Stimulated activated CD4-positive, alpha-beta T cell treated with anti-CD3 and anti-CD28 coated beads, Interleukin-1b, Interleukin-23, amount 100 ng/mL, for 4 hours (primary cell): ENCODE data around the gene C9orf43.
"Not testable (repeated sequence)": the region's sequence is repeated elsewhere in the genome, so short reads cannot be mapped to it uniquely, and the experiment has no call there.

ENCODE experiments used
- DNase-seq, 2 donors: peaks; one replicate each; pipeline ENCODE4 v3.0.0-alpha.2; 2020; ENCODE audit warnings: low read depth in 2 of 2

The C9orf43 gene

DNA sequence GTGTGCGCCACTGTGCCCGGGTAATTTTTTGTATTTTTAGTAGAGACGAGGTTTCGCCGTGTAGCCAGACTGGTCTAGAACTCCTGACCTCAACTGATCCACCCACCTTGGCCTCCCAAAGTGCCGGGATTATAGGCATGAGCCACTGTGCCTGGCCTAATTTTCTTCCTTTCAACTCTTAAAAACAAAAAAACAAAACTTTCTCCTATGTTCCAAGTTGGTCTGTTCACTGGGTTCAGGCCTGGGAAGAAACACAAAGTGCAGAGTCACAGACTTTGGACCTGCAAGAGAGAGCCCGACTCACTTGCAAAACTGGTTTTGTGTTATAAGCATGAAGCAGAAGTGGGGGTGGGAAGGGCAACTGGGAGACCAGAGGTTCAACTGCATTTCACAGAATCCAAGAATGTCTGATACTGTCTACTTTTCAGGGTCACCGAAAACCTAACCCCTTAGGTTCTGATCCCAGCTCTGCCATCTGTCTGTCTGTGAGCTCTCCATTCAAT is 28.6 kb upstream of the C9orf43 start:
- DNase-seq, result no peak

DNA sequence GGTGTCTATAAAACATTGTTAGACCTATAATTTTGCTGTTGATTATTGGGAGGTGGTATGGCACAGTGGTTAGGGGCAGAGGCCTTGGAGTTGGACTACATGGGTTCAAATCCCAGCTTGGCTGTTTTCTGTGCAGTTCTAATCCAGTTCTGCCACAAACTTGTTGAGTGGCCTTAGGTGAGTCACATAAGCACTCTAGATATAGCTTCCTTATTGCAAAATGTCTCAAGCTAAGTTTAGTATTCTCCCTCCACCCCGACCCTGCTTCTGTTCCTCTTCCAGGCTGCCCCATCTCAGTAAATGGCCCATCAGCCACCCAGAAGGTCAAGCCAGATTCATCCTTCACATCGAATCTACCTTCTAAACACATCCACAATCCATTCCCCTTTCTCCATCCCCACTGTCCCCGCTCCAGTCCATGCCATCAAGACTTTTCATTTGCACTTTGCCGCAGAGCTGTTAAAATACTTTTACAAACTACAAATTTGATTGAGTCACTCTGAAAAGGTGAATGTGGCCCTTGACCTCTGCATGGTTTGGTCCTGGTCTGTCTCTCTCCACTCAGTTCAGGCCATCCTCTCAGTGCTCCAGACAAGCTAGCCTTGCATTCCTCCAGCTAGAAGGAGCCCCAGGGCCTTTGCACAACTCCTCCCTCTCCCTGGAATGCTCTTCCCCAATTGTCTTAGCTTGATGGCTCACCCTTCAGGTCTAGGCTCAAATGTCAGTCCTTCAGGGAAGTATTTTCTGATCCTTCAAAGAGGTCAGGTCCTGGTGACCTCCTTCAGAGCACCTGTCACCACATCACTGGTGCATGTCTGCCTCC is 23.8 kb upstream of the C9orf43 start:
- DNase-seq, result no peak

DNA sequence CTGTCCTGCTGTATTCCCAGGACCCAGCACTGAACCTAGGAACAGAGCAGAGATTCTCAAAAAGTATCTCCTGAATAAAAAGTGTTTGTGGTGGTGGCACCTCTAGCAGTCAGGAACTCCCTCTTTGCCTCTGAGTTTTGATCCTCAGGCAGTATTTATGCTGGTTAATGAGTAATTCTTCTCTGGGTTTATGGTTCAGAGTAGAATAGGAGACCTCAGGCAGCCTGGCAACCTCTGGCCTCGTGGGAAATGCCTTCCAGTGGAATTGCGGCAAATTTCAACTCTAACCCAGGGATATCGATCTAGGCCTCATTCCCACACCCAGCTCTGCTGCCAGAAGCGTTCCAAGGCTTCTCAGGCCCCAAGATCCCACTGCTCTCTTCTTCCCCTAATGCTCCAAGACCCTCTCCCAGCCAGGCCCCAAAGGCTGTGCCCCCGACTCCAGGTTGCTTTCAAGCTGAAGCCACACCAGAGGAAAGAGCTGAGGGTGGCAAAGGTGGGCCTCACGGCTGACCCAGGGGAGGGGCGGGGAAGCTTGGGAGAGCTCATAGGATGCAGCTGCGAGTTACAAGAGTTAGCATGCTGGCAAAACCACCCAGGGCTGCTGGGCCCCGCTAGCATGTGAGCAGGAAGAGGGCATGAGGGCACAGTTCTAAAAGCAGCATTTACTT is 22.9 kb upstream of the C9orf43 start:
- DNase-seq, result no peak

DNA sequence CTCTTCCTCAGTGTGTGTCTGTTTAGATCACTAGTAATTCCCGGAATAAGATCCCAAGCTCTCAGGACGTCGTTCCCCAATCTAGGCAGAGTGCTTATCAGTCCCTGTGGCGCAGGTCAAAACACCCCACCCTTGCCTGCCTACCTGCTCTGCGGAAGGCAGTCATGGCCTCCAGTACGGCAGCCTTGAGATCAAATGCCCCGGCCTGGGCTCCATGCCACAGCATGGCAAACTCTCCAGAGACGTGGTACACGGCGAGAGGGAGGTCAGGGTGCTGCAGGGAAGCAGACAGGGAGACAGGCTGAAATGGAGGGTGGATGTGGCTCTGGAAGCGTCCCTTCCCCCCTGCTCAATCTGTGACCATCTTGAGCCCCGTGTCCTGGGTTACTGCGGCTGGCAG is 21.7 kb upstream of the C9orf43 start:
- DNase-seq, result no peak

DNA sequence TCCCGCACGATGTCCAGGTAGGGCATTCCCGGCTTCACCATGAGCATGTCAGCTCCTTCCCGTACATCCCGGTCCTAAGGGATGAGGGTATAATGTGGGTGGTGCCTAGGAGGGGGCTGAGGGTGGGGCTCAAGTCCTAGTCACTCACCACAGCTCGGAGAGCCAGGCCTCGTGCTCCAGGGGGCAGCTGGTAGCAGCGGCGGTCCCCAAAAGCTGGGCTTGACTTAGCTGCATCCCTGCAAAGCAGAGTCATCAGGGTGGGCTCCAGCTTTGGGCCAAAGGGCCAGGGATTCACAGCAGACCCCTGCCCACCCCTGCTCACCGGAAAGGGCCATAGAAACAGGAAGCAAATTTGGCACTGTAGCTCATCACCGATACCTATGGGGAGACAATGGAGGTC is 21.1 kb upstream of the C9orf43 start:
- DNase-seq, result no peak

DNA sequence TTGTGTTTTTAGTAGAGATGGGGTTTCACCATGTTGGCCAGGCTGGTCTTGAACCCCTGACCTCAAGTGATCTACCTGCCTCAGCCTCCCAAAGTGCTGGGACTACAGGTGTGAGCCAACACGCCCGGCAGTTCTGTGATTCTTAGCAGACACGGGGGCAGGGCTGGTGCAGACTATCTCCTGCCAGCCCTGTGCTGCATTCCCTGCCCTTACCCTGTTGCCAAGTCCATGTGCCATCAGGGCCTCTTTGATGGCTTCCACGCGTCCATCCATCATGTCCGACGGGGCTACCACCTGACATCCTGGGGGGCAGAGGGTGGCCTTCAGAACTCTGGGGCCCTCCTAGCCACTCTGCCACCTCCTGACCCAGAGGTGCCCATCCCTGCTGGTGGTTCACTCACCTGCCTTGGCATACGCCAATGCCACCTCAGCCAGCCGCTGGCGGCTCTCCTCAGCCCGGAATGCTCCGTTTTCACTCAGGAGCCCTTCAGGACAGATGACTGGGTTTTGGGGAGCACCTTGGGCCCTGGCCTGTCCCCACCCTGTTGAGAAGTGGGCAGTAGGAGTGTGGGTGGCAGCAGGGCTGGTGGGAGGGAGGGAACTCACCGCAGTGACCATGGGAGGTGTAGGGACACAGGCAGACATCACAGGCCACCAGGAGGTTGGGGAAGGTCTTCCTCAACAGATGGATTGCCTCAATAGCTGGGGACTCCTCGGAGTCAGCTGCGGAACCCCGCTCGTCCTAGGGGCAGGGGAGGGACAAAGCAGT is 20.2 kb upstream of the C9orf43 start:
- DNase-seq, result no peak

DNA sequence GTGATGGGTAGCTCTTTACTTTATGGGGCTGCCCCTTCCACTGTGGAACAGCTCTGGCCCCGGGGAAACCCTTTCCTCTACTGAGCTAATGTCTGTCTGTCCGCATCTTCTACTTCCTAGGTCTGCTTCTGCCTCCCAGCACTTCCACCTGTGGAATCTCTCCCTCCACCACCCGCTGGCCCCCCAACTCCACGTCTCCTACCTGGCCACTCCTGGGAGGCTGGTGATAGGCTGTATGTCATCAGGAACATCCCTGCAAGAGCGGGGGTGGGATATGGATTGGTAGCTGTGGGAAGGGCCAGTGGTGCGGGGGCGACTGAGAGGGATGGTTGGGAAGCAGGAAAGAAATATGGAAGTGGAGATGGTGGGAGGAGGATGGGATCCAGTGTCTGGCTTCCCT is 18.6 kb upstream of the C9orf43 start:
- no peak for DNase-seq

DNA sequence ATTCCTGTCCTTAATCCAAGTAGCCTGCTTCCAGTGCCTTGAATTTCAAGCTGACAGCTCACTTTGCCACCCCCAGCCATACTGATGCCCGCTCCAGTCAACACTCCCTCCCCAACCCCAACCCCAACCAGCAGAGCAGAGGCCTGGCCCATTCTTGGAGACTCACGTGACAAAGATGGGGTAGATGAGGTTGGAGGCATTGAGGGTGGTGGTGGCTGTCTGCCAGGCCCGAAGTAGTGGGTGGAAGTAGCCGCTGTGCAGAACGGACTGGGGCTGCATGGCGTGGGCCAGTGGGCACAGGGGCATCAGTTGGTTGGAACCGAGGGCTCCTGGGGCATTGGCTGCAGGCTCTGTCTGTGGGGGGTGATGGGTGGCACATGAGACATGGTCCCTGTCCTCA is 17.3 kb upstream of the C9orf43 start:
- DNase-seq, result no peak

DNA sequence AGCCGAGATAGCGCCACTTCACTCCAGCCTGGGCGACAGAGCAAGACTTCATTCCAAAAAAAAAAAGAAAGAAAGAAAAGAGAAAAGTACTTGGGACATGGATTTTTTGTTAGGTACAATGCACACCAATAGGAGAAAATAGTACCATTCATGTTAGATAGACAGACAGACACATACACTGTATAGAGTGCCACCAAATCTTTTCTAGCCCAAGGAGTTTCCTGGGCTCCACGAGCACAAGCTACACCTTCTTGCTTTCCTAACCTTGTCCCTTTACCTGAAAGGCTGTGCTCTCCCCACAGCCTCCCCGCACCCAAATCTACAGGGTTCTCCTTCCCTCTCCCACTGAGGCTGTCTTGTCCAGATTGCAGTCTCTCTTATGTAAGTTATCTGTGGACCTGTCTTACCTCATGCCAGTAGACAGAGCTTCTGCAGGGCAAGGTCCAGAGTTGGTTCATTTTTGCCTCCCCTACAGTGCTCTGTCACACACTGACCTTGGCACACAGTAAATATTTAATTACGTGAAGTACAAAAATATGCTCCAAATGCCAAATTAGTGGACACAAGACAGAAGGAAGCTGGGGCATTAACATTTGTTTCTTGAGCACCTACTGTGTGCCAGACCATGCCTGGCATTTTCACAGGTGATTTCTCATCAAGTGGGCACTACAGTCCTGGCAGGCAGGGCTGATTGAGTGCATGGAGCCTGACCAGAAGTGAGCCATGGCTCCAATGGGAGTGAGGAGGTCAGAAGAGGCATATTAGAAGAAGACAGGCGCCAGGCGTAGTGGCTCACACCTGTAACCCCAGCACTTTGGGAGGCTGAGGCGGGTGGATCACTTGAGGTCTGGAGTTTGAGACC is 15.3 kb upstream of the C9orf43 start:
- no peak for DNase-seq

DNA sequence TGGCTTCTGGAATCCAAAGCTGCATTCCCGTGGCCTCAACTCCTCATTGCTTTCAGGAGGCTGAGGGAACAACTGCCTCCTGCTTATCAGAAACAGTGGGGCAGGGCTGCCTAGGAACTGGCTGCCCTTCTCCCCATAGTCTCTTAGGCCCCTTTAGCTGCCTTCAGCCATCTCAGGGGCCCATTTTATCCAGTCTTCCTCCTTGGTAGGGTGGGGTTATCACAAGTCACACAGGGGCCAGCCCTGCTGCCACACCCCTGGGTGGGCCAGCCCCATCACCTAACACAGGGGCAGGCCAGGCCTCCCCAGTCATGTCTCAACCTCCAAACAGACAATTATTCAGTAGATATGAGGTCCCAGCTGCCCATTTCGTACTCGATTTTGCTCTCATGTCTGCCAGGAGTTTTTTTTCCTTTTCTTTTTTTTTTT is 13.3 kb upstream of the C9orf43 start:
- no peak for DNase-seq

DNA sequence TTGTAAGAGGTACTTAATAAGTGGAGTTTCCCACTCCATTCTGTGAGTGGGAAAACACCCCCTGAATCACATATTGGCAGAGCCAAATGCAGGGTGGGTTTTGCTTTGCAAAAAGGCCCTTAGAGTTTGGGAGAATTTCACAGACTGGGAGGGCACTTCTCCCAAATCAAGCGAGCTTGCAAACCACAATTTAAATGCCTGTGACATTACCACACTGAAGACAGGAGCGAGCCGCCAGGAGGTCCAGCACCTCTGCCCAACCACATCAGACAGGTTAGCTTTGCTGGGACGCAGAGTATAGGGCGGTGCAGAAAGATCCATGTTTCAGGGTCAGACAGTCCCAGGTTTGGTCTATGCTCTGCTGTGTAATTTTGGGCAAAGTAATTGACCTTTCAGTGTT is 11.8 kb upstream of the C9orf43 start:
- DNase-seq, result no peak

DNA sequence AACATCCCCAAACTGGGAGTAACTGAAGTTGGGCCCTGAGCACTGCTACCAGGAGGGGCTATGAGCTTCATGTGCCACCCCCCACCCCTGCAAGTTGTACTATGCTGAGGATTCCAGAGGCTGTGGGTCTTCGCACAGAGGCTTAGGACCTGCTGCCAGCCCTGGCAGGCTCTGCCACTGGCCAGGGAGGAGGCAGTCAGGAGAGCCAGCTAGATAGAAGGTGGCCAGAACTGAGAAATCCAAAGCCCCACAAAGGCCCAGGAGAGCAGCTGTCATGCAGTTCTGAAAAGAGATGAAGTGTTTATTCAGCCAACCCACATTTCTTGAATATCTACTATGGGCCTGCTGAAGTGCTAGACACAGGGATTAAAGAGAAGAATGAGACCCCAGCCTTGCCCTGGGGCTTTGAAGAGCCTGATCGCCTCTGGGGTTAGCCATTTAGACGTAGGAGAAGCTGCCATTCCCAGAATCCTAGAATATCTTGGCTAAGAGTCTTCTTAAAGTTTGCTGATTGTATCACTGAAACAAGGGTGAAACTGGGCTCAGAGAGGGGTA is 10.8 kb upstream of the C9orf43 start:
- DNase-seq, result no peak

DNA sequence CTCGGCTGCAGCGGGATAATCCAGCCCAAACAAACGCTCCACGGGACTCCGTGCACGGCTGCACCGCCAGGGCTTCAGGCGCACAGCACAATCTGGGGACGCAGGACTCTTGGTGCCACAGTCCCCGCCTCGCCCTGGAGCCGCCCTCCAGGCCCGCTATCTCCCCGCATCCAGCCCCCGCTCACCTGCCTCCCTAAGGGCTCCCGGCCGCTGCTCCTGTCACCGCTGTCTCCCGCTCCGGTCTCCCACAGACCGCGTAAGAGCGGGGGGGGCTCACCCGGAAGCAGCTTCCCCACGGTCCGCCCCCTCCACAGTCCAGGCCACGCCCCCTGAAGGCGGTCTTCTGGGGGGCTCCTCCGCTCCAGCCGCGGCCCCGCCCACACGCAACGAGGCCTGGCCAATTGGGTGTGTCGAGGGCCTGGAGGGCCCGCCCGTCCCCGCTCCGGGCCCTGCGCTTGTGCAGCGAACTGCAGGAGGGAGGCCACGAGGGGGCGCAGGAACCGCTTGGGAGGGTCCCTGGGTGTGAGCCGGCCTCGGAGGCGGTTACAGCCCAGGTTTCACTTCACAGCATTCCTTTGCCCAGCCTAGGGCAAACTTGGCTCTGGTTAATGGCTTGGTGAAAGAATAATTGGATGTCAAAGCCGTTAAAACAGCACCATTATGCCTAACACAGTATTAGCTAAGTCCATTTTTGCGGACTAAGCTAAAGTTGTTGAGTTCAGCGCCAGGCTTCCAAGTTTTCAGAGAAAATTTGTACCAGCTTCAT is 9.3 kb upstream of the C9orf43 start, which contains the start of gene ALAD:
ALAD (minus strand) TSS at position 258 of the 766 bp plus-strand sequence. CDS start 7,725 bp downstream, outside the sequence.
- DNase-seq, result peak; percentile 99

DNA sequence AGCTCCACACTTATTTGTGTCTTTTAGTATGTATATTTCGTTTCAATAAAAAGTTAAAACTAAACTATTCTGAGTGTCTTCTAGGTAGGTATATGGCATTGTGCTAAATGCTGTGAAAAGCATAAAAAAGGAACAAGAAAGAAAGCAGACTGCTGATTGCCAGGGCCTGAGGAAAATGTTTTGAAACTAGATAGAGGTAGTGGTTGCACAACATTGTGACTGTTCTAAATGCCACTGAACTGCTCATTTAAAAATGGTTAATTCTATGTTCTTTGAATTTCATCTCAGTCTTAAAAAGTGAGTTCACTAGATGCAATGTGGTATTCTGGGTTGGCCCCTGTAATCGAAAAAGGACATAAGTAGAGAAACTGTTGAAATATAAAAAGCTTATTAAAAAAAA is 6.9 kb upstream of the C9orf43 start:
- no peak for DNase-seq

DNA sequence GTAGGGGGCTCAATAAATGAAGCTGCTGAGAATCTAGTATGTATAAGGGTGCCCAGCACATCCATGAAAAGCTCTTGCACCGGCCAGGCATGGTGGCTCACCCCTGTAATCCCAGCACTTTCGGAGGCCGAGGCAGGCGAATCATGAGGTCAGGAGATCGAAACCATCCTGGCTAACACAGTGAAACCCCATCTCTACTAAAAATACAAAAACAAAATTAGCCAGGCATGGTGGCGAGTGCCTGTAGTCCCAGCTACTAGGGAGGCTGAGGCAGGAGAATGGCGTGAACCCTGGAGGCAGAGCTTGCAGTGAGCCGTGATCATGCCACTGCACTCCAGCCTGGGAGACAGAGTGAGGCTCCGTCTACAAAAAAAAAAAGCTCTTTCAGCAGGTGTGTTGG is 4.2 kb upstream of the C9orf43 start:
- DNase-seq, result not testable (repeated sequence)

DNA sequence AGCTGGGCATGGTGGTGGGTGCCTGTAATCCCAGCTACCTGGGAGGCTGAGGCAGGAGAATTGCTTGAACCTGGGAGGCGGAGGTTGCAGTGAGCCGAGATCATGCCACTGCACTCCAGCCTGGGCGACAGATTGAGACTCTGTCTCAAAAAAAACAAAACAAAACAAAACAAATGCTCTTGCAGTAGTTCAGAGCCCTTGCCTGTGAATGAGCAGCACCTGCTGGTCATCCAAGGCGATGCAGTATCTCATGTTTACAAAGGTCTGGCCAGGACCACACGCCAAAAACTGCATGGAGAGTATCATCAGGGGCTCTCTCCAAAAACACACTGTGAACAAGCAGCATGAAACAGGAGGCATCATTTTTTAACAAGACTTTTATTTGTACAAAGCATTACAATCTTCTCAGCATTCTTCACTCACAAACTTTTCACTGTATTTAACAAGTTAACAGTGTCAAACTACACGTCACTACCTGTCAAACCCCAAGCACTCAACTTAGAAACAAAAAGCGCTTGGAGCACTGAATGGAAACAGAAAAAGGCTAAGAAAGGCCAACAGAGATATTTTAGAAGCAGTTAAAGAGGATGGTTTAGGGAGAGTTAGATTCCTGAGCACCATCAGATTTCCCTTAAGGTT is 3.6 kb upstream of the C9orf43 start:
- DNase-seq, result peak in 1 of 2 donors; percentile 9

DNA sequence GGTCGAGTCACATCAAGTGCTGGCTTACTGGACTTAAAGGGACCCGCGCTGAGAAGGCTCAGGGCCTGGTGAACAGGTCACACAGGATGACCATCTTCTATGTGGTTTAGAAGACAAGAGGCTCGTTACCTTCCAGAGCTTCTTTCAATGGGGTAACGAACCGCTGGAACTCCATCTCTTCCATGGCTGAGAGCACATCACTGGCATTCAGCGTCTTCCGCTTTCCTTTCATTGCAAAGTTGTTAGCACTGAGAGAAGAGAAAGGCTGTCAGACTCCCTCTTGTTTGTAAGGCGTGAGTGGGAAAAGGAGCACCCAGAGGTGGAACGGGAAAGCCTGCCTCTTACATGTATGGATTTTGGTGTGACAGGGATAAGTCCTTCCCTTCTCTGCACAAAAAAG is 1.1 kb upstream of the C9orf43 start:
- DNase-seq, result no peak

DNA sequence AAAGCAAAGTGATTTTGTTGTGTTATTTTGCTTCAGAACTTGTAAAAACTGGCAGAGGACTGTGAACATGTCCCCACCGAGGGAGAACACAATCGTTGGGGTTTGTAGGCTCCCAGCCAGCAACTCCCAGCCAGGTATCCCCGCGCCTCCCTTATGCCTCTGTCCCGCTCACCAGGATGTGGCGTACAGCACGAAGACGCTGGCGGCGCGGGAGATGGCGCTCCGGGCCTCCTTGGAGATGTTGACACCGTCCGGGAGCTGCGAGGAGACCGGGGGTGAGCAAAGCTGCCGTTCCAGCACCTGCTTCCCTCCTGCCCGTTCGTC is 702 bp upstream of the C9orf43 start:
- DNase-seq, result no peak

DNA sequence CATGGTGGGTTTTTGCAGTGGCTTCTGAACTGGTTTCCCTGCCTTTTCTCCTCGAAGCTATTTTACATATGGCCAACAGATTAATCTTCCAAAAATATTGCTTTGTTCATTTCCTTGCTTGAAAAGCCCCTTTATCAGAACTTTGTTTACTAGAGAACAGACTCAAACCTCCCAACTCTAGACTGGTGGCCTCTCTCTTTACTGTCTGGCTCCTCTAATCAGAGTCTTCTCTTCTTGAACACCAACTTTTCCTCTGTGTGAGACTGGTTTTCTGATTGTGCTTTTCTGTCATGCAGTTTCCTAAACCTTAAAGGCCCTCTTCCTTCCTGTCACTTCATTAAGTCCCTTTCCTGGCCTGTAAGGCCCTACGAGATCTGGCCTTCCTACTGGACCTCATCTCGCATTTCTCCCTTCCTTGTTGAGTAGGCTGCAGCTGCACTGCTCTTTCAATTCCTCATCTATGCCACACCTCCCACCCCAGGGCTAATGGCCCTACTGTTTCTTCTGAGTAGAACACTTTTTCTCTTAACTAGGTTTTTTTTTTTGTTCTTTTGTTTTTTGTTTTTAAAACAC is 5.7 kb downstream of the C9orf43 start:
- DNase-seq, result no peak

DNA sequence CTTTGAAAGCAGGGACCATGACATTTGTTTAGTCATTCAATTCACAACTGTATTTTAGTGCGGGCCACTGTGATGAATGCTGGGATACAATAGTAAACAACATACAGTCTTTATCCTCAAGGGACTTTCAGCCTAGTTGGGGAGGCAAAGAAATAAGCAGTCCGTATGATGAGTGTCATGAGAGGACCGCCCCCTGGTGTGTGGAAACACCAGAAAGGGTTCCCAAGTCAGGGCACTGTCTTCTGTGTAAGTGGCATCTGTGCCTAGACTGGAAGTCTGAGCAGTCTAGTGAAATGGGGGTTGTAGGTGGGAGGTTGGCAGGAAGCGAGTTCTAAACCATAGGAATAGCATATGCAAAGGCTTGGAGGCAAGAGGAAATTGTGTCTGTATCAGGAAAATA is 6.8 kb downstream of the C9orf43 start:
- no peak for DNase-seq
